GM19239 (cell line): ENCODE measurements around the gene MARCHF5.

Experiments used
- DNase-seq: peaks from one replicate; pipeline ENCODE4 v3.0.0; 2011; ENCODE audit warnings: low spot score; ENCODE audit not compliant: insufficient read length
- FAIRE-seq: peaks from 2 replicates; lab custom pipeline; 2011; peaks lifted over from hg19 to GRCh38; lab: Jason Lieb, UNC

Gene MARCHF5, protein sequence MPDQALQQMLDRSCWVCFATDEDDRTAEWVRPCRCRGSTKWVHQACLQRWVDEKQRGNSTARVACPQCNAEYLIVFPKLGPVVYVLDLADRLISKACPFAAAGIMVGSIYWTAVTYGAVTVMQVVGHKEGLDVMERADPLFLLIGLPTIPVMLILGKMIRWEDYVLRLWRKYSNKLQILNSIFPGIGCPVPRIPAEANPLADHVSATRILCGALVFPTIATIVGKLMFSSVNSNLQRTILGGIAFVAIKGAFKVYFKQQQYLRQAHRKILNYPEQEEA

DNA sequence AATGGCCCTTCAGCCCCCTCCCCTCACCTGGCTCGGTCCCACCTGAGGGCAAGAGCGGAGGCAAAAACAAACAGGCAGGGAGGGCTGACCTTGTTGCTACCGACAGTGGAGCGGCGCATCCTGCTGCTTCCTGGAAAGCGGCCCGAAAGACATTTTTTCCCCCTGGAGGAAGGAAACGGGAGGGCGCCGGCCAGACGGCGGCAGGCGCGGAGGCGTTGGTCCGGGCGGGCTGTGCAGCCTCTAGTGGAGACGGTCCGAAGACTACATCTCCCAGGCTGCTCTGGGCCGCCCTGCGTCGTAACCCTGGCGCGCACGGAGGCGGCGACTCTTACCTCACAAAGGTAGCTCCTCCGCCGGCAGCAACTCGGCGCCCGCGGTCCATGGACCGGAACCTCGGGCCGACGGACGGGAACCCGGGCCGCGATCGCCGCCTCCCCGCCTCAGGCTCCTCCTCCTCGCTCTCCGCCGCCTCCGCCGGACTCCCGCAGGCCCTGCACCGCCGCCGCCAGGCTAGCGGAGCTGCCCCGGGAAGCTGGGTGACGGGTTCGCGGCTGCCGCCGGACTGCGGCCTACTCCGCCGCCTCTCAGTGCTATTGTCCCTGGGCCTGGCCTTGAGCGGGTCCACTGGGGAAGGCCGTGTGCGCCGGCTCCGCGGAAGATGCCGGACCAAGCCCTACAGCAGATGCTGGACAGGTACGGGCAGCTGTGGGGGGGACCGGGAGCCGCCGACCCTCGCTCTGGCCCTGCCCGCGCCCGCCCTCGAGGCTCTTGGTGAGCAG is at the start of gene MARCHF5, which contains the start of gene CPEB3:
Gene MARCHF5, plus strand, starts transcription at position 331 of the 779 bp plus-strand sequence. Its CDS starts 328 bp downstream, at position 659.
Gene CPEB3, minus strand, starts transcription at position 242 of the 779 bp plus-strand sequence. CDS start 50,728 bp downstream, outside the sequence.
- peak; percentile 98 for FAIRE-seq
- peak; percentile 82 for DNase-seq

DNA sequence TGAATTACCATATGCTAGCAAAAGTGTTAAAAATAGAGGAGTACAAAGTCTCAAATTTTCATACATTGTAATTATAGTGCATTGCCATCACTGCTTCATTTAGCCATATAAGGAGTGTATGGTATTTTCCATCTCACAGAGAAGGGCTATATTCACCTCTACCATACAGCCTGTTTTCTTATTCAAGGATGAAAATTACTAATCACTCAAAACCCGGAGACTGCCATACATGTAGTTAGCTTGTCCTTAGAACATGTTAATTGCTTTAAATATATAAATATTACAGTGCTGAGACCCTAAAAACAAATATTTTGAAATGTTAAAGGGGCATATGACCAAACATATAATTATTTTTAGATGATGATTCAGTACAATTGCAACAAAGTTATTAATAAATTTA is 49.5 kb upstream of the MARCHF5 start:
- DNase-seq (no peak), FAIRE-seq (no peak)

DNA sequence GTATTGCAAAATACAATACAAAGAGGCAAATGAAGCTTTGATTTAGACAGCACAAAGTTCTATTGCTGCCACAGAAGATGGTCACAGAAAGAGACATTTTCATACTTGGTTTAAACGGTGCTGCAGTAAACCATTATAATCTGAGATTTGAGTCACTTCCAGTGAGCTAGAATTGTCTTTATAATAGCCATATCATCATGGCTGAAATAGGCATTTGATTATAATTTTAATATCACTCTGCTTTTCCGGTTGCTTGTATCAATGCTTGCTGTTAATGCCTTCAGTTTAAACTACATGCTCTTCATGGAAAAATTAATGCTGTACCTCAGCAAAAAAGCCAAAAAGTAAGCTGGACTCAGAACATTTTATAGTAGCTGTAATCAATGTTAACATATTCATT is 48.6 kb upstream of the MARCHF5 start:
- FAIRE-seq (no peak), DNase-seq (no peak)

DNA sequence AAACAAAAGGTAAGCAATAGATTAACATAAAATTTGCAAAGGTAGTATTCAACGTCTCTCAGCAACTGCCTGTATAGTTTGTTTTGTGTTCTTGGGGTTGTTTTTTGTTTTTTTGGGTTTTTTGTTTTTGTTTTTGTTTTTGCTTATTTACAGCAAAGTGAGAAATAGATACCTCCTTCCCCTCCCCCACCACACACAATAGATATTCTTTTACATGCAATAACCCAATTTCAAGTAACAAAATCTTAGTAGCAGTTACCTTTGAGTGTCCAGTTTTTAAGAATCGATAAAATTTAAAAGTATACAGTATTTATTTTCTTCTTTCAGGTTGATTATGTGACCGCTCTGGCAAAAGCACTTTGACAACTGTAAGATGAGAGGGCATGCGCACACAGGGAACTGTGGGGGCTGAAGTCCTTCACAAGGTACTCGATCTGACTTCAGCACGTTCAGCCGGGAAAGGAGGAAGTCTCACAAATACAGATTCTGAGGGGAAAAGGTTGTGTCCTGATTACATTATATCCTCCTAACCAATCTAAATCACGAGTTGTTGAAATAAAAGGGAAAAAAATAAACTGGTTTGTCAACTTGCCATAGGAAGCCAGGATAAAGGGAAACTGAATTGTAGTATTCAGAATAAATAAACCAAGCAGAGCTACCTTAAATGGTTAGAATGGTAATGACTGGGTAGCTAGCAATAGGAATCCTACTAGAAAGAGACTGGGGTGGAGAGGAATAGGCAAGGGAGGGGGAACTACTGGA is 47.9 kb upstream of the MARCHF5 start:
- FAIRE-seq (peak; percentile 87), DNase-seq (no peak)

DNA sequence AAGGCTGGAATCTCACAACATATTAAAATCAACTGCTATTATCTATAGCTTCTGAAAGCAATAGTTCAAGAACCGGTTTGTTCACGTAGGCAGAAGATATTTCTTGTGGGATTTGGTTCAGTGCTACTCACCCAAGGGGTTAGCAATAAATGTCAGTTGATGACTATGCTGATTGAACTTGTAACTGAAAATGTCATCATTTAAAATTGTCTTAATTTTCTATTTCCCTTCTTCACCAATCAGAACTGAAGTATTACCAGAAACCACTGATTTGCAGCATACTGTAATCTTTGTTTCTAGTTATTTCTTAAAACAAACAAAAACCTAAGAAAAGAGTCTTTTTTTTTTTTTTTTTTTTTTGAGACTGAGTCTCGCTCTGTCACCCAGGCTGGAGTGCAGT is 46.2 kb upstream of the MARCHF5 start:
- FAIRE-seq, result no peak

DNA sequence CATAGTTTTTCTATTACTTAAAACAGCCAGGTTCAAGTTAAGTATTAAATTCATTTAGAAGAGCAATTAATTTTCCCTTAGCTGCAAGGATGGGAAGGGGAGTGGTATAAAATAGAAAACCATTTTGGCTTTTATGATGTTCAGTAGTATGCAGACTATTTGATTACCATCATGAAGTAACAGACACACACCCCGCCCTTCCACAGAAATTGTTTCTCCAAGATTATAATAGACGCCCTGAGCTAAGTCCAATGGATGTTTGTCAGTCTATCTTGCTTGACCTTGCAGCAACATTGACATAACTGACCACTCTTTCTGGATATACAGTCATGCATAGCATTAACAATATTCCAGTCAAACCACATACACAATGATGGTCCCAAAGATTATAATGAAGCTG is 42.4 kb upstream of the MARCHF5 start:
- DNase-seq (no peak), FAIRE-seq (no peak)

More for the DNA sequence above, 46.2 kb upstream of the MARCHF5 start:
- DNase-seq, result no peak

DNA sequence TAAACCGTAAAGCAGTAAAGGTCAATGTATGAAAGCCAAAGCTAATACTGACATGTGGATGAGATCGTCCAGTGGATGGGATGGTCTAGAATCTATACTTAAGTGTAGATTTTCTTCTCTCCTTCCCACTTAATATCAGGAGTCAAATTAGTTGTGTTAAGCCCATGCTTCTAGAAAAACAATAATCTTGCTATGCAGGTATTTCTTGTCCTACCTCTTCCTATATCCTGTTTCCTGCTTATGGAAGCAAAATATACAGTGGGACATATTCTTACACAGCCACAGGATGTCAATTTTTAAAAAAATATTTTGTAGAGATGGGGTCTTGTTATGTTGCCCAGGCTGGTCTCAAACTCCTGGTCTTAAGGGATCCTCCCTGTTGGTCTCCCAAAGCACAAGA is 27.6 kb upstream of the MARCHF5 start:
- DNase-seq (no peak), FAIRE-seq (no peak)

DNA sequence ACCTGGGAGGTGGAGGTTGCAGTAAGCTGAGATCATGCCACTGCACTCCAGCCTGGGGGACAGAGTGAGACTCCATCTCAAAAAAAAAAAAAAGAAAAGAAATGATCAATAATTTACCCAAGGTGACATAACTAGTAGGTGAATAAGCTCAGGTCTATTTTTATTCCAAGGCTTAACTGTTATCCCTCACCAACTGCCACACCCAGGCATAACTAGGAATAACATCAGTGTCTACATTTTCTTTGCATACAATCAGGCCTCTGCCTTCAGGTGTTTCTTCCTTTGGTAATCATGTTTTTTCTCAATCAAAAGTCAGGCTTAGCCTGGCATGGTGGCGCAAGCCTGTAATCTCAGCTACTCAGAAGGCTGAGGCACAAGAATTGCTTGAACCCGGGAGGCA is 26.7 kb upstream of the MARCHF5 start:
- FAIRE-seq (no peak), DNase-seq (no peak)

DNA sequence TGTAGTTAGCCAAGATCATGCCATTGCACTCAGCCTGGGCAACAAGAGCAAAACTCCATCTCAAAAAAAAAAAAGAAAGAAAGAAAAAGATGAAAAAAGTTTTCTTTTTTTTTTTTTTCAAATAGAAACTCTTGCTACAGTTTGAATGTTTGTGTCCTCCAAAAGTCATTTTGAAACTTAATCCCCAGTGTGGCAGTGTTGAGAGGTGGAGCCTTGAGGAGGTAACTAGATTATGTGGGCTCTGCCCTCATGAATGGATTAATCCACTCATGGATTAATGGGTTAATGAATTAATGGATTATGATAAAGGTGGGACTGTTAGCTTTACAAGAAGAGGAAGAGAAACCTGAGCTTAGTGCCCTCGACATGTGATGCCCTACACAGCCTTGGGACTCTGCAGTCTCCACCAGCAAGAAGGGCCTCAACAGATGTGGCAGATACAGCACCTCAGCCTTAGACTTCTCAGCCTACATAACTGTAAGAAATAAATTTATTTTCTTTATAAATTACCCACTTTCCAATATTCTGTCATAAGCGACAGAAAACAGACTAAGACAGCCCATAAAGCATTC is 25.2 kb upstream of the MARCHF5 start:
- FAIRE-seq (no peak), DNase-seq (no peak)

DNA sequence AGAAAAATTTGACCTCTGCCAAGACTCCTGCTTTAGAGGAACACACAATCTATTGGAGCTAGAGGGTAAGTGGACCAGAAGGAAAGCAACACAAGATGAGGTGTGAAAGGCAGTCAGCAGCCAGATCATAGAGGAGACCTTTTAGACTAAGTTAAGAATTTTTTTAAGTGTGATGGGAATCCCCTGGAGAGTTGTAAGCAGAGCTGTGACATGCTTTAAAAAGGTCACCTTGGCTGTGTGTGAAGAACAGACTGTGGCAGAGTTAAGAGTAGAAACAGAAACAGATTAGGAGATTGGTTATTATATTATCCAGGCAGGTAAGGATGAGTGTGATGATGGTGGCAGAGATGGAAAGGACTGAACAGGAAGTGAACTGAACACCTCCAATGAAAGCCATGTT is 23.6 kb upstream of the MARCHF5 start:
- FAIRE-seq, result no peak
- DNase-seq, result no peak

DNA sequence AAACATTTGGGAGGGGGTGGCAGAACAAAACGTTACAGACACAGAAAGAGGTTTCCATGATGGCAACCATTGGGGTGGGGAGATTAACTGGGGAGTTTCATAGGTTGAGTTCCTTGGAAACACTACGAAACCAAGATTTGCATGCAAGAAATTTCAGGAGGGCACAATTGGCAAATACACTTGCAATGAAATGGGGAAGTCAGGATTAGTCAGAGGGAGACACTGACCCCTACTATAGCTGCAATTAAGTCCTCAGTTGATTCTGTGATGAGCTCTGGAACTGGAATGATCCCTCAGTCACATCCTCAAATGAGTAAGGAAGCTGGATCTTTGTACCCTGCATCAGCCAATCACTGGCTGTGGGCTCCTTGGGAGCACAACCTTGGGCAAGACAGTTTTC is 22.2 kb upstream of the MARCHF5 start:
- DNase-seq (no peak), FAIRE-seq (no peak)

DNA sequence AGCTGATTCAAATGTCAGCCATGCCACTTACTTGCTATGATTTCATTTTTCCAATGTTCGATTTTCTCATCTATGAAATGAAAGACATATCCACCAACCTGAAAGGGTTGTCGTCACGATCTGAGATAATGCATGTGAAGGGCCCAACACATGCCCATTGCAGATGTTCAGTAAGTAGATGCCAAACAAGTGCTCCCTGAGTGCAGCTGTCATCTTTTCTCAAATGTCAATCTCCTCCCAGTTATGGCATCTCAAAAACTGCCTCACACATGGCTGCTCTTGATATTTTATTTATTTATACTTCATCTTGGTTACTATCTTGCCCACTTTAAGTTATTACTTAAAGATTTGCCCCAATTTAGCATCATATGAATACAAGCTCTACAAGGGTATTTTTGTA is 16.9 kb upstream of the MARCHF5 start:
- FAIRE-seq (no peak), DNase-seq (no peak)

DNA sequence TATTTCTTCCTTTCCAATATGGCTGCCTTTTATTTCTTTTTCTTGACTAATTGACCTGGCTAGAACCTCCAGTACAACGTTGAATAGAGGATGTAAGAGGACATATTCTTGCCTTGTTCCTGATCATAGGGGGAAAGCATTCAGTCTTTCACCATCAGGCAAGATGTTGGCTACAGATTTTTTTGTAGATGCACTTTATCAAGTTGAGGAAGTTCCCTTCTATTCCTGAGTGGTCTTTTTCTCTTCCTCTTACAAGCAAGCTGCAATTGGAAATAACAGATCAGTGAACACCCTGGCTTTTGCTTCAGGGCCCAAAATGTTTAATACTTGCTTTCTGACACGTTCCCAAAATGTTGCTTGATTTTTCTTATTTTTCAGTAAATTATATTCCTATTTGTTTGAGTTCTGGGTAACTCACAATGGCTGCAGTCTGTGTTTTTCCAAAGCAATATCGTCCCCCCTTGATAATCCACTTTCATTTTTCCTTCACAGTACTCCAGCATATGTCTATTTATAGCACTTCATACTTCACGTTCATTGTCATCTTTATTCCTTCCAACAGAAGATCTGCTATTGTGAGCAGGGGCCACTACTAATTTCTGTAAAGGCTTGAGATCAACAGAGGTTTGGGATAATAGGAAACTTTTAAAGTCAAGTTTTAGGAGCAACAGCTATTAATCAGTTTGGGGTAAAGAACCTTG is 11.8 kb upstream of the MARCHF5 start:
- peak; percentile 18 for FAIRE-seq
- DNase-seq, result no peak

DNA sequence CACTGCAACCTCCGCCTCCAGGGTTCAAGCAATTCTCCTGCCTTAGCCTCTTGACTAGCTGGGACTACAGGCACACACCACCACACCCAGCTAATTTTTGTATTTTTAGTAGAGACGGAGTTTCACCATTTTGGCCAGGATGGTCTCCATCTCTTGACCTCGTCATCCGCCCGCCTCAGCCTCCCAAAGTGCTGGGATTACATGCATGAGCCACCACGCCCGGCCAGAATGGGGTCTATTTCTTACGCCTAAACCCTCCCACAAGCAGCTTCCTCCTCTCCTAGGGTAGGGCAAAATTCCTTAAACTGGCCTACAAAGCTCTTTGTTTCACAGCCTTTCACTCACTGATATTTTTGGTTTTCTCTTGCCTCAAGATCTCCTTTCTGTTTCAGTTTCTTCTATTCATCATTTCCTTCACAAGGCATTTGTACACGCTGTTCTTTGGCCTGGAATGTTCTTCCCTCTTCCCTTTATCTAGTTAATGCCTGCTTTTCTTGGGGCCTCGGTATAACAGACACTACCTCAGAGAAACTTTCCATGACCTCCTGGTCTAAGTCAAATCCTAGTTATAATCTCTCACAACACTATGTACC is 6.8 kb upstream of the MARCHF5 start:
- FAIRE-seq, result peak; percentile 91
- DNase-seq, result no peak

DNA sequence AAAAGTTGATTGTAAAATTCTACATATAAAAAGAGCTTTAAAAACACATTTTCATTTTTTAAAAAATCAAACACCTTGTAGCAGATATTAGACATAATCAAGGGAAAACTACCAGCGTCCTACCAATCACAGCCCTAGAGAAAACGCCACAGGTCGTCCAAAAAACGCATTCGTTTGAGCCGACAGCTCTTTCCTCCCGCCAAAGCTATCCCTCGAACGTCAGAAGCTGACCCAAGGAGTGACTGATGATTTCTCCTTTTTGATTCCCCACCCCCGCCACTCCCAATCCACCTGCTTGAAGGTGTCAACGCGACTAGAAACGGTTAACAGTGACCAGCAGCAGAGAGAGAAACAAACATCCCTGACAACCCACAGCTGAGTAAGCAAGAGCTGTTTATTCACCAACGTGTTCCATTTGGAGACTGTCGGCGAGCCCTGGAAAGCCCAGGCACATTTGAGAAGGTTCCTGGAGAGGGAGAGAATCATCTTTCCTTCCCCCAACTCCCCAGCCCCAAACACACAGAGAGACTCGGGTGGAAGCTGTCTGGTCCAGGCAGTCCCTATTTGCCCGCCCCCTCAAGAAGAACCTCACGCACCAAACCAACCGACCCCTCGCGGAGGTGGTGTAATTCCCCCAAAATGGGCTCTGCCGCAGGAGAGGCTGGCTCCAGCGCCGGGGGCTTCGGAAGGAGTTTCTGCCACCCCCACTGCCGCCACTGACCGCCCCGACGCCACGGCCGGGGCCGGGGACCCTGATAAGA is 711 bp upstream of the MARCHF5 start:
- peak; percentile 89 for FAIRE-seq
- DNase-seq, result no peak

DNA sequence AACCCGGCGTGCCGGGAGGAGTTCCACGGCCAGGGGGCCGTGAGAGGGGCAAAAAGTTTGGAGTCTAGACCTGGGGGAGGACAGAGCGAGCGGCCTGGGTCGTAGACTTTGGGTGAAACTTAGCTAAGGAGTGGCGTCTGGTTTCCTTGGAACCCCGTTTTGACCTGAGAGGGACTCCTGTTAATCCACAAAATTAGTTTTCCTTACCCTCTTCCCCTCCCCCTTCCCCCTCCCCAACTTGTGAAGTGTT is 574 bp downstream of the MARCHF5 start:
- no peak for DNase-seq

DNA sequence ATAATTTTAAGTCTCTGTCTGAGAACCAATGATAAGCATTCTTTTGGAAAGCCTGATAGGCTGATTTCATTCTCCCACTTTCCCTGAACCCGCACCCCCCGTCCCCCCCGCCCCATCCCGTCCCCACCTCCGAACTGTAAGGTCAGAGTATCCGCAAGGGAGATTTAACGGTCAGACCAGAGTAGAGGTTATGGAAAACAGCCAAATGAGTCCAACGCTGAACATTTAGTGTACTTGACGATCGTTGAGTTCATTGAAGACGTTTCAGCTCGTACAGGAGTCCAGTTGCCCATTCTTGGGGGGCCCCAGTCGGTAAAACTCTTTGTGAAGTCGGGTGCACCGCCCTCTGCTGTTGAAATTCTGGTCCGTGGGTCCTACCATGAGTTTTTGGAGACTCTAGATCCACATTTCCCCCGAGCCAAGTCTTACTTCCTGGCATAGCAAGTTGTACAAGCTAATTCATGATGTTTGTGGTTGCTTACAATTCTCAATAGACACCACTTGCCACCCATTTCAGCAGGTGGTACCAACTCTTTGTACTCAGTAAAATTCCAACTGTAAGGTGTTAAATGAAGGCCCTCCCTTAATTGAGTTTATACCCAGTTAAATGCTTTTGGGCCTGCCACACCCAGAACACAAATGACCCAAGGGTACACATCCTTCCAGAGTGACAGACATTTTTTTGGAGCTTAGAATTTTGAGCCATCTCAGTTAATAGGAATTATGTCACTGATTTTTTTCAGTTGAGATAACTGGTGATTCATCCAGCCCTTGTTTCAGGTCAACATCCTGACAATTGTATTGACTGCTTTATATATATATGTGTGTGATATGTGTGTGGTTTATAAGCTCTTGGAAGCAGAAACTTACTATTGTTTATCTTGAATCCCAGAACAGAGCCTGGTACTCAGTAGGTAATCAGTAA is 1.2 kb downstream of the MARCHF5 start:
- FAIRE-seq (peak; percentile 93), DNase-seq (no peak)

More for the DNA sequence above, 574 bp downstream of the MARCHF5 start:
- FAIRE-seq, result peak; percentile 18

DNA sequence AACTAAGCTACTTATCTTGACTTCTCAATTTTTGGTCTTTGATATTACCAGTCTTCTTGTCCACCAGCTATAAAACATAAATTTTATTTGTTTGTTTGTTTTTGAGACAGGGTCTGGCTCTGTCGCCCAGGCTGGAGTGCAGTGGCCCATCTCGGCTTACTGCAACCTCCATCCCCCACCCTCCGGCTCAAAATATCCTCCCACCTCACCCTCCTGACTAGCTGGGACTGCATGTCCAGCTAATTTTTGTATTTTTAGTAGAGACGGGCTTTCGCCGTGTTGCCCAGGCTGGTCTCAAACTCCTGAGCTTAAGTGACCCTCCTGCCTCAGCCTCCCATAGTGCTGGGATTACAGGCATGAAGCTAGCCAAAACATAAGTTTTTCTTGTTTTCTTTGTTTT is 7.5 kb downstream of the MARCHF5 start:
- FAIRE-seq, result no peak

More for the DNA sequence above, 7.5 kb downstream of the MARCHF5 start:
- no peak for DNase-seq
